Measurements from ENCODE around the gene KCNK6.

DNA sequence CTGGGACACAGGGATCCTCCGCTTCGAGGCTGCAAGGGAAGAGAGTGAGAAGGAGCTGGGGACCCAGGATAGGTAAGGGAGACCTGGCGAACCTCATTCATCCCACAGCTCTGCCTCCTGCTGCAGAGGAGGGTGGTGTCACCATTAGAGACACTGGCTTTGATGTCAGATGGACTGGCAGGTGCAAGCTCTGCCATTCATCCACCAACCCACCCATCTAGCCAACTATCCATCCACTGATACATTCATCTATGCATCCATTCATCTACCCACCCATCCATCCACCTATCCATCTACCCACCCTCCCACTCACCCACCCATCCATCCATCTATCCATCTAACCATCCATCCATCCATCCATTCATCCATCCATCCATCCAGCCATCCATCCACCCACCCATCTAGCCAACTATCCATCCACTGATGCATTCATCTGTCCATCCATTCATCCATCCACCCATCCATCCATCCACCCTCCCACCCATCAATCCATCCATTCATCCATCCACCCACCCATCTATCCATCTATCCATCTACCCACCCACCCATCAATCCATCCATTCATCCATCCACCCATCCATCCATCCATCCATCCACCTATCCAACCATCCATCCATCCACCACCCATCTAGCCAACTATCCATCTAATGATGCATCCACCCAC is 9.9 kb upstream of the KCNK6 start:
- TF ChIP-seq EZH2 (IDR thresholded peaks at IDR 0.05) (no peak), POLR2AphosphoS5 (IDR thresholded peaks at IDR 0.05; ENCODE audit: borderline replicate concordance, low read depth, low read length) (no peak), FOXP2 (optimal IDR thresholded peaks at IDR 0.05; ENCODE audit: control extremely low read depth, extremely low read length, insufficient read depth) (no peak)
